ENCODE results near the gene HOXD3. TPM values are rescaled to one million over a fixed set of nuclear protein-coding genes. Genes with fewer than 3 reads are reported as not detected.

The HOXD3 gene
- total and polyA plus RNA-seq, 9 of the 15 experiments (the other 6 are each of a cell fraction or from before 2014, with no cell fraction given): not detected

DNA sequence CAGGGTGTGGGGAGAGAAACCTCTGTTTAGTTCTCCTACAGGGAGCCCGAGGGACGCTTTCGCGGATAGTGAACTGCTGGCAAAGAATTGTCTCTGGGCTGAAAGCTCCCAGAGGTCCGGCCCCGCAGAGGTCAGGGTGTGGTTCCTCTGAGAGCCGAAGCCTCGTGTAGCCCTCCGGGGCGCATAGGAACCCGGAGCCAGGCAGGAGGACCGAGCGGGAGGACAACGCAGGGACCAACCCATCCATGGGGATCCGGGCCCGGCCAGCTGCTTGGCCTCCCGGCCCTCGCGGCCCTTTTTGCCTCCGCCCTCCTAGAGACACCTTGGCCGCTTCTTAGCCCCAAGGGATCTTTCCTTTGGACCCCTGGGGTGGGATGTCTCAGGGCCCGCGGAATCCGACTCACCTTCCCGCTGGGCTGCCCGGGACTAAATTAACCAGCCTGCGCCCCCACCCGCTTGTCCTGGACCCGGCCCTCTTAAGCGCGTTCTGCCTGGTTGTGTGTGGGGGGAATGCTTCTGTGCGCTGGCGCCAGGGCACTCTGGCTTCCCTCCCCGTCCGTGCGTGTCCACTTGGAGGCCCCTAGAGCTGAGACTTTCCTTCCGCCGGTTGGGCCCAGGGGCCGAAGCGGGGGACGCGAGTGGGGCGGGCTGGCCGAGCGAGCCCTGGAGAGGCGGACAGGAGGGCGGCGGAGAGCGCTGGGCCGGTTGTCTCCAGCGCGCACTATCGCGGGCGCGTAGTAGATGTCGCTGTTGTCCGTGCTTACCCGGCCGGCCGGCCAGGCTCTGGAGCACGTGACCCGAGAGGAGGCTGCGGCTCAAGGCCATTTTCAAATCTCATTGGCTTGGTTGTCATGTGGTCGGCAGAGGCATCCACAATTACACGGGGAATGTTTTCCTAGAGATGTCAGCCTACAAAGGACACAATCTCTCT, 41.0 kb upstream of the HOXD3 start, which contains the start of gene HOXD10 (continued):
- TF ChIP-seq TOE1 (IDR thresholded peaks at IDR 0.05; ENCODE audit: borderline replicate concordance) (peak; percentile 22; the same call in 1 of the 2 replicates), TOE1 (CRISPR knock-in tag; IDR thresholded peaks at IDR 0.05; ENCODE audit: borderline replicate concordance, low read depth) (no peak), RAD21 (CRISPR knock-in tag; conservative IDR thresholded peaks at IDR 0.05 in 1 of 2, IDR thresholded peaks at IDR 0.05 in 1 of 2) (peak in 1 of 2 experiments; percentile 48; a peak in 2 of 4 replicates), RAD51 (IDR thresholded peaks at IDR 0.05; ENCODE audit: borderline replicate concordance, low read depth) (peak; percentile 72), STAT5B (CRISPR knock-in tag; IDR thresholded peaks at IDR 0.05) (no peak), USF1 (CRISPR knock-in tag; IDR thresholded peaks at IDR 0.05) (peak; percentile 66)

DNA sequence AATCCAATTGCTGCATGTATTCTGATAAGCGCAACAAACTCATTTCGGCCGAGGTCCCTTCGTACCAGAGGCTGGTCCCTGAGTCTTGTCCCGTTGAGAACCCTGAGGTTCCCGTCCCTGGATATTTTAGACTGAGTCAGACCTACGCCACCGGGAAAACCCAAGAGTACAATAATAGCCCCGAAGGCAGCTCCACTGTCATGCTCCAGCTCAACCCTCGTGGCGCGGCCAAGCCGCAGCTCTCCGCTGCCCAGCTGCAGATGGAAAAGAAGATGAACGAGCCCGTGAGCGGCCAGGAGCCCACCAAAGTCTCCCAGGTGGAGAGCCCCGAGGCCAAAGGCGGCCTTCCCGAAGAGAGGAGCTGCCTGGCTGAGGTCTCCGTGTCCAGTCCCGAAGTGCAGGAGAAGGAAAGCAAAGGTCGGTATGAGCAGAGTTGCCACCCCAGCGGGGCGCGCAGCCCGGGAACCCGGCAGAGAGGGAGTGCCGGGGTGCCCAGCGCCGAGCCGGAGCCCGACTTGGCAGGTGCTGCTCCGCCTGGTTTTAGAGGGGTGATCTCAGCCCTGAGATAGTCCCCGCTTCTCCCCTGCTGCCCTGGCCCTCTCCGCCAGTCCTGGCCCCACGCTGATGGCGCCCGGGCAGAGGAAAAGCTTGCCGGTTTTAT, 39.8 kb upstream of the HOXD3 start:
- no peaks in the 10 kb centered on the region for H3K79me2 ChIP-seq (ENCODE audit: control insufficient read depth, insufficient read depth, low read length)
- ChIA-PET POLR2A (interaction anchor here (0.6 kb wide), 1 partner anchor 52 kb away, joined by 3 read pairs; no protein-coding TSS in a partner anchor), CTCF (ENCODE audit: low intra/inter-chr PET ratio) (no interaction called here)
- FAIRE-seq (no peak), DNase-seq (ENCODE audit: extremely low read depth in 1 of 4, low spot score in 3 of 4) (no peak), ATAC-seq (no peak)
- no peak overlapping the region for H3K4me2 ChIP-seq (ENCODE audit: insufficient read depth, low read length)
- H2AFZ ChIP-seq (ENCODE audit: low read depth, low read length): no peak overlapping the region
- no peak overlapping the region for H3K27ac ChIP-seq (ENCODE audit: extremely low read depth, low read depth, low read length)
- intact Hi-C loops (cut with micrococcal nuclease): no loop called here
- no peaks in the 10 kb centered on the region; the same call in 1 of the 2 replicates for H4K20me1 ChIP-seq (replicated peaks; ENCODE audit: control insufficient read depth, insufficient read depth, low read length)
- H3K9me3 ChIP-seq (replicated peaks; ENCODE audit: control insufficient read depth, insufficient read depth, low read depth, low read length): no peaks in the 10 kb centered on the region
- peaks cover 81 to 83% of the 10 kb centered on the region in 2 experiments for H3K27me3 ChIP-seq (ENCODE audit: control insufficient read depth in 2 of 2, insufficient read depth in 2 of 2, low read length in 2 of 2)
- in situ Hi-C loops (cut with MboI): no loop called here
- peaks cover 0 to 25% of the 10 kb centered on the region in 2 experiments; a peak in 1 of 5 replicates for H3K4me1 ChIP-seq (replicated peaks in 1 of 2; ENCODE audit: control insufficient read depth in 2 of 2, insufficient read depth in 2 of 2, low read length in 2 of 2)
- H3K9me1 ChIP-seq (ENCODE audit: control insufficient read depth, insufficient read depth, low read length): no peaks in the 10 kb centered on the region
- no peak overlapping the region for H3K4me3 ChIP-seq
- H3K9ac ChIP-seq (ENCODE audit: insufficient read depth in 1 of 2, low read depth in 2 of 2, low read length in 2 of 2): no peak overlapping the region
- WGBS (ENCODE audit: insufficient coverage, low coverage, missing lambda C conversion rate): 1% methylated on average over 34 of the region's 40 CpGs
- H3K36me3 ChIP-seq (ENCODE audit: control insufficient read depth, insufficient read depth, low read length): no peaks in the 10 kb centered on the region
- no TSS peak for BruUV-seq (replicated peaks)
- TF ChIP-seq CSDE1 (IDR thresholded peaks at IDR 0.05): no peak
- no peak for TF ChIP-seq PPARD (CRISPR knock-in tag; IDR thresholded peaks at IDR 0.05)
- no peak for TF ChIP-seq ARID4B (CRISPR knock-in tag; IDR thresholded peaks at IDR 0.05)
- TF ChIP-seq PURB (CRISPR knock-in tag; IDR thresholded peaks at IDR 0.05; ENCODE audit: low read depth): no peak
- no peak for TF ChIP-seq PRPF4 (IDR thresholded peaks at IDR 0.05; ENCODE audit: insufficient read depth, low read depth, low read length, poor library complexity, severe bottlenecking)
- no peak for TF ChIP-seq DDX20 (tag; IDR thresholded peaks at IDR 0.05; ENCODE audit: low read depth)
- TF ChIP-seq ETV5 (CRISPR knock-in tag; IDR thresholded peaks at IDR 0.05; ENCODE audit: low read depth): no peak

Data from K562 (cell line).